ENCODE results near the gene MRPL18. TPM values are rescaled to one million over a fixed set of nuclear protein-coding genes. Genes with fewer than 3 reads are reported as not detected.

MRPL18 gene
- total and polyA plus RNA-seq, 2 donors (not counting 1 experiment from before 2014, with no cell fraction given) = 80.4 to 87.1 TPM

- Histone ChIP-seq H3K27me3 (ENCODE audit: control insufficient read depth, insufficient read depth, low read length) (no peaks in the 10 kb centered on the region), H3K79me2 (ENCODE audit: control insufficient read depth, insufficient read depth, low read length) (no peaks in the 10 kb centered on the region), H3K36me3 (ENCODE audit: control insufficient read depth, insufficient read depth, low read length) (no peaks in the 10 kb centered on the region), H3K4me3 (replicated peaks in 1 of 4; ENCODE audit: control extremely low read depth in 1 of 4, insufficient read depth in 1 of 4, low read depth in 3 of 4, low read length in 4 of 4) (no peak overlapping the region), H2AFZ (ENCODE audit: low read length) (no peak overlapping the region), H3K4me1 (ENCODE audit: control insufficient read depth, extremely low read depth, insufficient read depth, low read length) (no peaks in the 10 kb centered on the region), H3K4me2 (ENCODE audit: extremely low read depth, insufficient read depth, low read length) (no peak overlapping the region), H3K9me3 (ENCODE audit: control insufficient read depth, insufficient read depth, low read depth, low read length) (no peaks in the 10 kb centered on the region), H4K20me1 (ENCODE audit: control insufficient read depth, extremely low read depth, insufficient read depth, low read length) (no peaks in the 10 kb centered on the region), H3K9ac (ENCODE audit: insufficient read depth, low read length) (no peak overlapping the region), H3K27ac (ENCODE audit: insufficient read depth, low read length) (no peak overlapping the region)
- TF ChIP-seq CTCF (conservative IDR thresholded peaks at IDR 0.05 in 1 of 2, IDR thresholded peaks at IDR 0.05 in 1 of 2; ENCODE audit: low read depth in 1 of 2, low read length in 2 of 2) (no peak), EZH2 (IDR thresholded peaks at IDR 0.05; ENCODE audit: low read length, missing control alignments) (no peak)
- no peak for DNase-seq (ENCODE audit: low read depth in 2 of 2)
Observed at GRCh38 chr6:159804504-159804903, 14.2 kb downstream of the MRPL18 start.

- H3K9ac ChIP-seq (ENCODE audit: insufficient read depth, low read length) = no peak overlapping the region
- no peaks in the 10 kb centered on the region for H3K27me3 ChIP-seq (ENCODE audit: control insufficient read depth, insufficient read depth, low read length)
- no peak overlapping the region for H3K4me2 ChIP-seq (ENCODE audit: extremely low read depth, insufficient read depth, low read length)
- no peak overlapping the region for H2AFZ ChIP-seq (ENCODE audit: low read length)
- H3K36me3 ChIP-seq (ENCODE audit: control insufficient read depth, insufficient read depth, low read length) = no peaks in the 10 kb centered on the region
- H4K20me1 ChIP-seq (ENCODE audit: control insufficient read depth, extremely low read depth, insufficient read depth, low read length) = no peaks in the 10 kb centered on the region
- no peak for TF ChIP-seq CTCF (conservative IDR thresholded peaks at IDR 0.05 in 1 of 2, IDR thresholded peaks at IDR 0.05 in 1 of 2; ENCODE audit: low read depth in 1 of 2, low read length in 2 of 2)
- no peak for TF ChIP-seq EZH2 (IDR thresholded peaks at IDR 0.05; ENCODE audit: low read length, missing control alignments)
- no peaks in the 10 kb centered on the region for H3K9me3 ChIP-seq (ENCODE audit: control insufficient read depth, insufficient read depth, low read depth, low read length)
- no peak overlapping the region for H3K4me3 ChIP-seq (replicated peaks in 1 of 4; ENCODE audit: control extremely low read depth in 1 of 4, insufficient read depth in 1 of 4, low read depth in 3 of 4, low read length in 4 of 4)
- DNase-seq (ENCODE audit: low read depth in 2 of 2) = no peak
- H3K4me1 ChIP-seq (ENCODE audit: control insufficient read depth, extremely low read depth, insufficient read depth, low read length) = no peaks in the 10 kb centered on the region
- no peaks in the 10 kb centered on the region for H3K79me2 ChIP-seq (ENCODE audit: control insufficient read depth, insufficient read depth, low read length)
- no peak overlapping the region for H3K27ac ChIP-seq (ENCODE audit: insufficient read depth, low read length)
Observed at GRCh38 chr6:159805440-159806020, 15.3 kb downstream of the MRPL18 start.

GRCh38 chr6:159806021-159806458, 15.8 kb downstream of the MRPL18 start:
- H3K9me3 ChIP-seq (ENCODE audit: control insufficient read depth, insufficient read depth, low read depth, low read length) = no peaks in the 10 kb centered on the region
- no peak overlapping the region for H3K4me2 ChIP-seq (ENCODE audit: extremely low read depth, insufficient read depth, low read length)

More at GRCh38 chr6:159806021-159806458, 15.8 kb downstream of the MRPL18 start:
- H3K36me3 ChIP-seq (ENCODE audit: control insufficient read depth, insufficient read depth, low read length) = no peaks in the 10 kb centered on the region
- no peak overlapping the region for H2AFZ ChIP-seq (ENCODE audit: low read length)
- H3K4me3 ChIP-seq (replicated peaks in 1 of 4; ENCODE audit: control extremely low read depth in 1 of 4, insufficient read depth in 1 of 4, low read depth in 3 of 4, low read length in 4 of 4) = no peak overlapping the region
- H3K4me1 ChIP-seq (ENCODE audit: control insufficient read depth, extremely low read depth, insufficient read depth, low read length) = no peaks in the 10 kb centered on the region
- H3K27ac ChIP-seq (ENCODE audit: insufficient read depth, low read length) = no peak overlapping the region
- no peaks in the 10 kb centered on the region for H3K27me3 ChIP-seq (ENCODE audit: control insufficient read depth, insufficient read depth, low read length)
- DNase-seq (ENCODE audit: low read depth in 2 of 2) = peak; percentile 17 to 23
- no peaks in the 10 kb centered on the region for H3K79me2 ChIP-seq (ENCODE audit: control insufficient read depth, insufficient read depth, low read length)
- TF ChIP-seq CTCF (conservative IDR thresholded peaks at IDR 0.05 in 1 of 2, IDR thresholded peaks at IDR 0.05 in 1 of 2; ENCODE audit: low read depth in 1 of 2, low read length in 2 of 2) (no peak), EZH2 (IDR thresholded peaks at IDR 0.05; ENCODE audit: low read length, missing control alignments) (no peak)
- no peak overlapping the region for H3K9ac ChIP-seq (ENCODE audit: insufficient read depth, low read length)
- no peaks in the 10 kb centered on the region for H4K20me1 ChIP-seq (ENCODE audit: control insufficient read depth, extremely low read depth, insufficient read depth, low read length)

Data from fibroblast of lung (primary cell).